GM21381 (cell line): ENCODE measurements around the gene GTPBP1.

Source experiments
- ATAC-seq: cut with Tn5 transposase; IDR thresholded peaks from one replicate; pipeline ENCODE4 v1.9.1; 2021; ENCODE audit warnings: mild to moderate bottlenecking, moderate library complexity; ENCODE audit not compliant: unreplicated experiment

GTPBP1 gene

GRCh38 chr22:38756711-38757463 lies 51.1 kb downstream of the GTPBP1 start:
- ATAC-seq: no peak

GRCh38 chr22:38757464-38757757 lies 51.7 kb downstream of the GTPBP1 start:
- no peak for ATAC-seq

- ATAC-seq: no peak
Measured at GRCh38 chr22:38758276-38758945, 52.7 kb downstream of the GTPBP1 start.

- ATAC-seq: no peak
Measured at GRCh38 chr22:38759005-38759404, 53.3 kb downstream of the GTPBP1 start.

- ATAC-seq: no peak
Measured at GRCh38 chr22:38760477-38761201, 54.9 kb downstream of the GTPBP1 start.

- no peak for ATAC-seq
Measured at GRCh38 chr22:38761202-38762162, 55.7 kb downstream of the GTPBP1 start.

- ATAC-seq: no peak
Measured at GRCh38 chr22:38762551-38762983, 56.8 kb downstream of the GTPBP1 start.

GRCh38 chr22:38766076-38766777 lies 60.5 kb downstream of the GTPBP1 start:
- no peak for ATAC-seq

GRCh38 chr22:38767313-38767712 lies 61.6 kb downstream of the GTPBP1 start:
- ATAC-seq: no peak

GRCh38 chr22:38768036-38768435 lies 62.3 kb downstream of the GTPBP1 start:
- no peak for ATAC-seq

GRCh38 chr22:38770257-38770949 lies 64.7 kb downstream of the GTPBP1 start:
- no peak for ATAC-seq

- ATAC-seq: no peak
Measured at GRCh38 chr22:38772623-38772873, 66.8 kb downstream of the GTPBP1 start.

GRCh38 chr22:38773363-38773946 lies 67.7 kb downstream of the GTPBP1 start:
- ATAC-seq: no peak

GRCh38 chr22:38774496-38775166 lies 68.9 kb downstream of the GTPBP1 start:
- ATAC-seq: no peak

GRCh38 chr22:38775656-38776055 lies 69.9 kb downstream of the GTPBP1 start:
- ATAC-seq: no peak

- no peak for ATAC-seq
Measured at GRCh38 chr22:38776086-38776485, 70.3 kb downstream of the GTPBP1 start.

GRCh38 chr22:38777087-38777671 lies 71.4 kb downstream of the GTPBP1 start:
- no peak for ATAC-seq

- no peak for ATAC-seq
Measured at GRCh38 chr22:38781033-38781432, 75.3 kb downstream of the GTPBP1 start.
